Measurements from ENCODE around the gene FCN2.

The FCN2 gene

DNA sequence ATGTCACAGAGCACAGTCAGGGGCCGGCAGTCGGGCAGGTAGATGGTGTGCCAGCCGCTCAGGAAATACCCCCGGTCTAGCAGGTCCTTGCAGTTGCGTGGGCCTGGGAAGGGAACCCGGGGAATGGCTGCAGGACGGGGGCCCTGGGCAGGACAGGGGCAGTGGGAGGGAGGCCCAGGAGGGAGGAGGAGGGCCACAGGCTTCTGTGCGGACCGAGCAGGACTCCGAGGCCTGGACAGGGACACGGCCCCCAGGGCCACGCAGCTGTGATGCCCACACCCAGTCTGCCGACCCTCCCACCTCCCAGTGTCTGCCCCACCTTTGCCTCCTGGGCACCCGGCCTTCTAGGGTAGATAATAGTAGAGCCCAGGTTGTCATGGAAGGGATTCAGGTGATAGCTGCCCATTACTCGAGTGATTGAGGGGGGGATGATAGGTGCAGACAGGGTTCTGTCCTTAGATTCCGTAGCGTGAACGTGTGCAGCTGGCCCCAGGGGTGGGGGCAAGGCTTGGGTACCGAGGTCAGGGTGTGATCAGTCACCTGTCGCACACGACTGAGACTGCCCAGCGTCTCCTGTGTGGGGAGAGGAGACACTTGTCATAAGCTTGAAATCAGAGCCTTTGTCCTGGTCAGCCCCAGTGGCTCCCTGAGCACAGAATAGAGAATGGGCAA, 32.6 kb downstream of the FCN2 start:
- DNase-seq: no peak

DNA sequence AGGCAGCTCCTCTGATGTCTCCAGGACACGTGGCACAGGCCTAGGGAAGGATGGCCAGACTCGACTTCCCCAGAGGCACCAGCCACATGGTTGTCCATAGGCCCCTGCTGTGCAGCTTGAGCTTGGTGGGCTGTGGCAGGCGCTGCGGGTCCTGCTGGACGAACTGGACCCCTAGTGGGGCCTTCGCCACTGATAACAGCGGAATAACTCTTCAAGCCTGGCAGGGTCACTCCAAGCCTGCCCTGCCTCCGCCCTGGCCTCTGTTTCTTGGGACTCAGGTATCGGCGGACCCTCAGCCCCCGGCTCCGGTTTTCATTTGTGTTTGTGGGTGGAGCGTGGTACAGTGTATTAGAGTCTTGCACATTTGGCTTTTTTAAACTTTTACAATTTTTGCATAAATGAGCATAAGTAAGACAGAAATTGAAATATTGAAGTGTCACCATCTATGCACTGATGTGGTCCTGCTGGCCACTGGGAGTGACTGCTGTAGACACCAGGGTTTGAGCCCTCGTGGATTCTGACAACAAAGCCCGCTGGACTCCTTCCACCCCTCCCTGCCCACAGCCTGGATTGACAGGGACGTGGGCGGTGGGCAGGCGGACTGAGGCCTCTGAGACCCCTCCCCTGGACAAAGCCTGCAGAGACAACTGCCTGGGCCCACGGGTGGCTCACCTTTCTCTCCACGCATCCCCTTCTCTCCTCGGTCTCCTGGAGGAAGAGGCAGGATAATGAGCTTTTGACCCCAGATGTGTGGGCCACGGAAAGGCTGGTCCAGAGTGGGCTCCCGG, 33.3 kb downstream of the FCN2 start:
- DNase-seq: no peak

GRCh38 chr9:134914501-134914834, 33.9 kb downstream of the FCN2 start:
- no peak for DNase-seq

GRCh38 chr9:134915046-134915985, 34.7 kb downstream of the FCN2 start:
- no peak for DNase-seq

- DNase-seq: no peak
Observed at GRCh38 chr9:134916161-134916665, 35.6 kb downstream of the FCN2 start.

DNA sequence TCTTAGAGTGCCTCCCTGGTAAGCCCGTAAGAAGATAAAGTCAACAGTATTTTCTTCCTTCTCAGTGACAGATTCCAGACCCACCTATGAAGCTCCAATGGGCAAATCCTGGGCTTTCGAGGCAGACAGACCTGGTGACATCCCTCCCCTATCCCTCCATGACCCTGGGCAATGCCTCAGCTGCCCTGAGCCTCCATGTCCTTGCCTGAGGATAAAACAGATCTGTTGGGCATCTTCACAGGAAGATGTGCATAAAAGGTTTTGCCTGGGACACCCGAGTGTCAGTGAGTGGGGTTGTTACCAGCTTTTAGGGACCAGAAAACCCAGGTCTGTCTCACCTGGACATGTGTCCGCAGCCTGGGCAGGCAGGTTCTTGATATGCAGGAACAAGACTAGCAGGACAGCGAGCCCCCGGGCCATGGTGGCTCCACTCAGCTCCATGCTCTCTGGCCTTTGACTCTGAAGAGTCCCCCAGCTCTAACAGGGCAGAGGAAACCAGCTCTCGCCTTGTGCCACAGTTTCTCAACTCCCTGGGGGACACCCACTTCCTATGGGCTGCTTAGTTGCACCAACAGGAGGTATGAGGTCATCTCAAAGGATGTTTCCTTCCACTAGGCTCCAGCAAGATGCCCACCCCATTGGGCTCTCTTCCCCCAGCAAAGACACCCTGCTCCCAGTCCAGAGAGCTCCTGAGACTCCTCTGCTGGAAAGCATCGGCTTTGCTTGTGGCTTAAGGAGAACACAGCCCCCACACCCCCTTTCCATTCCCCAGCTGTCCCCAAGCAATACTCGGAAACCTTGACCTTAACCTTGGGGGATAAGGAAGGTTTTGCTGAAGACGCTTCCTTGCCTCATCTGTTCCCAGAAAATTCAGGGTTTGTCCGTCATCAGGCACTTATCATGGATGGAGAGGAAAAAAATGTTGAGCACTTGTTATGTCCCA, 37.1 kb downstream of the FCN2 start, which contains the start of gene FCN1:
Gene FCN1, minus strand, starts transcription at position 482 of the 943 bp plus-strand sequence. Its CDS starts 41 bp downstream, at position 441.
- no peak for DNase-seq

DNA sequence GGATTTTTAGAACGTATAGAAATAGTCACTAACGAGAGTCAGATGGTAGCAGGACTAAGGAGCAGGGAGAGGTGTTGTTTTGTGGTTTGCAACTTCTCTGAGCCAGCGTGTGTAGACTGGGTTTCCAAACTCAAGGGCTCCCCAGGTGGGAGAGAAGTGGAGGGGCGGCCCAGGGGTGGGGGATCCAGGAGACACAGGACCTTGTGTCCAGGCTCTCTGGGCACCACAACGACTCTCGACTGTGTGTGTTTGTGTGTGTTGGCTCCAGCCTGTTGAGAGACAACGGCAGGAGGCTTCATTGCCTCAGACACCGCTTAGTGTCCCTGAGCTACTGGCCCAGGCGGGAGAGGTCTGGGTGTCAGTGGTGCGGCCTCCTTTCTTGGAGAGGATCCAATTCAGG, 38.0 kb downstream of the FCN2 start:
- DNase-seq: no peak

- DNase-seq: no peak
Observed at GRCh38 chr9:134919303-134919702, 38.7 kb downstream of the FCN2 start.

DNA sequence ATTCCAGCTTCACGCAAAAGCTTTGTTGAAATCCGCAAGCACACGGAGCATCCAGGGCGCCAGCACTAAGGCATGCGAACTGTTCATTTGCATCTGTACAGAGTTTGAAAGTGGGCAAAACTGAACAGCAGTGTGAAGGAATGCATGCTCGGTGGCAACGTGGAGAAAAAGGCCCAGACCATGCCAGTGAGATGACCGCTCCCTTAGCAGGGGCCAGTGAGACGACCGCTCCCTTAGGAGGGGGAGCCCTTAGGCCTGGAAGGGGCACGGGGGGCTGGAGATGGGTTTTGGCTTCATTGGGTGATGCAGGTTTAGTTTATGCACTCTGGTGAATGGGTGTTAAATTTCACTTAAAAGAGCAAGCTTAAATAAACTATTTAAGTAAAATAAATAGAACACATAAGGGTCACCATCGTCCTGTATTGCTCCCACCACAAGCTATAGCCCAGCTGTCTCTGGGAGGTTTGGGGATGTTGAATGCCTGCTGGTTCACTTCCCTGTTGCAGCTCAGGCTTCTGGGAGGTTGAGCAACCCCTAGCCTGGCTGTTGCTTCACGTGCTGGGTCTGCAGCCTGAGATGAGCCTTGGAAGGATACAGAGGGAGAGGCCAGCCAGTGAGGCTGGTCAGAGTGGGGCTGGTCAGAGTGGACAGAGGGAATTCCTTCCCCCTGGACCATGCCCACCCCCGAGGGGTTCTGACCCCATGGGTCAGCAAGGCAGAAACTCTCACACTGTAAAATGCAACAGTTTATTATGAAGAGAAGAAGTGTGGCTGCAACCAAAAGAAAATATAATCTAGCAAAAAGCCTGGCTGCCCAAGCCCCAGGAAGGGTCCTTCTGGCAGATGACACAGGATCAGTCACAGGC, 41.7 kb downstream of the FCN2 start:
- no peak for DNase-seq

- no peak for DNase-seq
Observed at GRCh38 chr9:134922932-134923240, 42.3 kb downstream of the FCN2 start.

- DNase-seq: no peak
Observed at GRCh38 chr9:134923466-134923865, 42.9 kb downstream of the FCN2 start.

GRCh38 chr9:134925011-134925511, 44.5 kb downstream of the FCN2 start:
- no peak for DNase-seq

GRCh38 chr9:134928436-134929192, 48.0 kb downstream of the FCN2 start:
- no peak for DNase-seq

DNA sequence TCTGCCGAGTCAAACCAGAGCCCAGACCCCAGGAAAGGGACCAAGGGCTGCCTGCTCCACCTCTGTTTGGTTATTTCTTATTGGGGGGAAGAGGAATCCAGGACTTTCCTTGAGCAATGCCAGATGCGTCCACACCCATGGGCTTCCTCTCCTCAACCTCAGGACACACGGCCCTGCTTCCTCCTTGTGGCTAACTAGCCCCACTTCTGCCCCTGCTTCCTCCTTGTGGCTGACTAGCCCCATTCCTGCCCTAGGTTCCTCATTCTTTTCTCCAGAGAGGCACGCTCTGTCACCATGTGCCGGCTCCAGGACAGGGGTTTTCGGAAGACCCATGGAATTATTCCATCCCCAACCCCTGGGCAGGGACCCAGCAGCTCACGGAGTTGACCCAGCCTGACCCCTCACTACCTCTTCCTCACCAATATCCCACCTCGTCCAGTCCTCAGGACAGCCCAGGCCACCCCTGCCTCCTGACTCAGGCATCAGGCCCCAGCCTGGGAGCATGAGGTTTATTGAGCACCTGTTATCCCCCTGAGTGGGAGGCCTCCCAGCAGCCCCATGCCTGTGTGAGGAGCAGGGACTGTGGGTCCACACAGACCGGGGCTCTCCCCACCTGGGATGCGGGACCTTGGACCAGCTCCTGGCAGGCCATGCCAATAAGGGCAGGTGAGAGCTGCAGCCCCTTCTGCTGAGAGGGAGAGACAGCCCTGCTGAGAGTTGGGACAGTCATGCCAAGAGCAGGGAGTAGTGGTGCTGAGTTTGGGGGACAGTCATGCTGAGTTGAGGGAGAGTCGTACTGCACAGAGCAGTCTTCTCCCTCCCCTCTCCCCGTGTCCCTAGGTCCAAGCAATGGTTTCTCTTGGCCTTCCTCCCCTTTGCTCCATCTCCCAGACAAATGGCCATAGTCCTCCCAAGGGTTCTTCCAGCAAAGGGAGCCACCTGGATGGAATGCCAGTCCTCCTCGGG, 48.9 kb downstream of the FCN2 start:
- no peak for DNase-seq

DNA sequence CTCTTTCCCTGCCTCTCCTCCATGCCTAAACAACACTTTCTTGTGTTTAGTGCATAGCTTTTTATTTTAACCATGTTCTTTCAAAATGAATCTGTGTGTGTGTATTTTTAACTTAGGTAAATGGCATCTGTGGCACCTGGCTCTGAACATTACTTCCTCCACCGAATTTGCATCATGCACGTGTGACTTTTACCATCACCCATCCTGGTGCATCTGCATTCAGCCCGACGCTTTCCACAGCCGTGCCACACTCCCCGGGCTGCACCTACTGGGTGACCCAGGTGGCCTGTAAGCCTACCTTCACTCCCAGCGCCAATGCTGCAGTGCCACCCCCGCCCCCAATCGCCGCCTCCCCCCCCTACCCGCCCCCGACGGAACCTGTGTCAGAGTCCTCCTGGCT, 49.8 kb downstream of the FCN2 start:
- no peak for DNase-seq

DNA sequence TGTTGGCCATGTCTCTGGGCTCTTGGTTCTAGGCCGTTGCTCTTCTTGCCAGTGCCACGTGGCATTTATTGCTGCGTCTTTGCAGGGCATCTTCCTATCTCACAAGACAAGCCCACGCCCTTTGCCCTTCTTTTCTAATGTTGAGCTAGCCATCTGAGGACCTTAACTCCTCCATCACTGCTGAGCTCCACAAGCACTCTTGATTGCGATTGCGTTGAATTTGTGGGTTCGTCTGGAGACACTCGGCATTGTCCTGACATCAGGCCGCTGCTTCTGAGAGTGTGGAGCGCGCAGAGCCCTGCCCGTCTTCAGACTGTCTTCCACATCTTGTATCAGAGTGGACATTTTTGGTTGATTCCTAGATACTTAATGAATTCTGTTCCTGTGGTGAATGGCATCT, 51.6 kb downstream of the FCN2 start:
- DNase-seq: no peak

- DNase-seq: no peak
Observed at GRCh38 chr9:134932606-134933005, 52.0 kb downstream of the FCN2 start.

DNA sequence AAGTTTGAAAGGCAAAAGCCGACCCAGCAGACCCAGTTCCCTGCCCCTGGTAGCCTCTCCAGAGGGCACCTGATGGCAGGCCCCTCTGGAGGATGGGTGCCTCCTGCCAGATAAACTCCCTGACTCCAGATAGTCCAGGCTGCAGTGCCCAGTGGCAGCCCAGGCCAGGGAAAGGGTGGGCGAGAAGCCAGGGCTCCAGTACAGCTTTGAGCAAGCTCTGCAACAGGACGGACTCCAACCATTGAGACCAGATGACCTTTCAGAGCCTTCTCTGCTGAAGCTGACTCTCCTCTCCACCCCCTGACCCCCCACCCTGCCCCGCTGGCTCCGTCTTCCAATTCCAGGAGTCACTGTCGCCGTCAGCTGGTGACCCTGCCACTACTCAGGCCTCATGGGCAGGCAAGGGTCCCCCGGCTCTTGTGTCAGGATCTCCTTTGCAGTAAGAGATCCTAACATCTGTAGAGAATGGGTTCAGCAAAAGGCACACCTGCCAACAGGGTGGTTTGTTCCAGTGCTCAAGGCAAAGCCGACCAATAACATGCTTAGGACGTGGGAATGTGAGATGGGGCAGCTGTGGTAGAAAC, 52.6 kb downstream of the FCN2 start:
- DNase-seq: no peak
